ENCODE measurements around the gene RIPOR3.
A peak's percentile ranks its signal among the peaks of the same experiment; 100 is the strongest.

RIPOR3 gene

DNA sequence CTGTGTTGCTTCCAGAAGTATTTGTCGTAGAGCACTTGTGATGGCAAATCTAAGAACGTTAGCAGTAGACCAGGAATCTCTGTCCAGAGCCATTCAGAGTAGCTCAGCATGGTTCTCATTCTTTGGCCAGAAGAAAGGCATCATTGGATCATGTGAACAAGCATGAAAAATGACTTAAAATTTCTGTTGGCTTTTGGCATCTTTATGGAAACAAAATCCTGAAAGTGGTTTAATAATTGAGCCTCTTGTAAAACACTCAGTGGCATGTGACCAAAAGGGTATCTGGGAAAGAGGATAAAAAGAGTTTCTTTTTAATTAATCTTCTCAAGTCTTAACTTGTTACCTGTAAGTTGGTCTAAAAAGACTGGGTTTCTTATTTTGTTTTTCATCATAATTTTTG is 126.0 kb downstream of the RIPOR3 start:
- Histone ChIP-seq H3K36me3 (ENCODE audit: insufficient read depth, low read length) (peaks cover 56% of the 10 kb centered on the region), H3K4me3 (ENCODE audit: low read depth in 1 of 2, low read length in 2 of 2) (no peak overlapping the region), H3K4me1 (ENCODE audit: insufficient read depth, low read length) (peaks cover 28% of the 10 kb centered on the region), H3K9ac (ENCODE audit: low read length) (no peak overlapping the region), H3K27me3 (ENCODE audit: control insufficient read depth in 1 of 2, insufficient read depth in 2 of 2, low read length in 2 of 2) (no peaks in the 10 kb centered on the region), H3K27ac (ENCODE audit: low read depth, low read length) (no peak overlapping the region), H3K9me3 (ENCODE audit: low read length) (no peaks in the 10 kb centered on the region)

DNA sequence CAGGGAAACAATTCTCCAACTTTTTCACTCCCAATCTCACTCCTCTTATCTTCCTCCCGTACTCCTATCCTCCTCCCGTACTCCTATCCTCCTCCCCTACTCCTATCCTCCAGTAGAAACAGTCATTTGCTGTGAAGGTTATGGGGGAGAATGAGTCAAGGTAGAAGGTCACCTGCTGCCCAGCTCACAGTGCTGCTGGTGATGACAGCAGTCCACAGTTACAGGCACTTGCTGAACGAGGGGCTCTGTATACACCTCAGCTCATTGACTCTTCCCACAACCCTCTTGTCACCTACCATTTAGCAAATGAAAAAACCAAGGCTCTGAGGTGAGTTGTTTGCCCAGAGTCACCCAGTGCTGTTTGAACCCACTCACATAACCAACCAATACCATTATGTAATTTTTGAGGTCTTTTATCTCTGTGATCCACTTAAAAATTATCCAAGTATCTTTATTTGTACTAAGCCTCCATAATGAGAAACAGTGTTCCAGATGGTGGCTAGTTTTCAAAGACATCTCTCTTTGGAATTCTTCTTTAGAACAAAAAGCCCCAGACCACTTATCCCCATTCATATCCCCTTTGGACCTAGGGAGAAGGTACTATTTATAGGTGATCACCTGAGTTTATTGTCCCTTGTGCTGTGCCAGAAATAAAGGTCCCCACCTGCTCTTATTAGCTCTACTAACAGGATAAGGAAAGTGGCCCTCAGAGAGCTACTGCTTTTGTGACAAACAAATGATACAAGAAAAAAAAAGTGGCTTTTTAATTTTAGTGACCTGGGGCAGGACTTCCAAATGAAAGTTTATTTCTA is 128.0 kb downstream of the RIPOR3 start:
- H3K36me3 ChIP-seq (ENCODE audit: insufficient read depth, low read length) = peaks cover 40% of the 10 kb centered on the region

GRCh38 chr20:50562262-50562701 is 129.1 kb downstream of the RIPOR3 start:
- H3K27ac ChIP-seq (ENCODE audit: low read depth, low read length) = no peak overlapping the region

More for the DNA sequence above, 128.0 kb downstream of the RIPOR3 start:
- no peaks in the 10 kb centered on the region for H3K9me3 ChIP-seq (ENCODE audit: low read length)
- peaks cover 34% of the 10 kb centered on the region for H3K4me1 ChIP-seq (ENCODE audit: insufficient read depth, low read length)
- H3K4me3 ChIP-seq (ENCODE audit: low read depth in 1 of 2, low read length in 2 of 2) = no peak overlapping the region
- H3K27me3 ChIP-seq (ENCODE audit: control insufficient read depth in 1 of 2, insufficient read depth in 2 of 2, low read length in 2 of 2) = no peaks in the 10 kb centered on the region
- H3K9ac ChIP-seq (ENCODE audit: low read length) = no peak overlapping the region
- no peak overlapping the region for H3K27ac ChIP-seq (ENCODE audit: low read depth, low read length)

GRCh38 chr20:50561379-50562078 is 129.8 kb downstream of the RIPOR3 start:
- Histone ChIP-seq H3K27ac (ENCODE audit: low read depth, low read length) (peak overlapping the region; percentile 72), H3K27me3 (ENCODE audit: control insufficient read depth in 1 of 2, insufficient read depth in 2 of 2, low read length in 2 of 2) (no peaks in the 10 kb centered on the region), H3K36me3 (ENCODE audit: insufficient read depth, low read length) (peaks cover 31% of the 10 kb centered on the region), H3K9ac (ENCODE audit: low read length) (no peak overlapping the region), H3K4me1 (ENCODE audit: insufficient read depth, low read length) (peaks cover 34% of the 10 kb centered on the region), H3K9me3 (ENCODE audit: low read length) (no peaks in the 10 kb centered on the region), H3K4me3 (ENCODE audit: low read depth in 1 of 2, low read length in 2 of 2) (no peak overlapping the region)

More at GRCh38 chr20:50562262-50562701, 129.1 kb downstream of the RIPOR3 start:
- no peaks in the 10 kb centered on the region for H3K27me3 ChIP-seq (ENCODE audit: control insufficient read depth in 1 of 2, insufficient read depth in 2 of 2, low read length in 2 of 2)
- no peaks in the 10 kb centered on the region for H3K9me3 ChIP-seq (ENCODE audit: low read length)
- H3K9ac ChIP-seq (ENCODE audit: low read length) = no peak overlapping the region
- peaks cover 34% of the 10 kb centered on the region for H3K4me1 ChIP-seq (ENCODE audit: insufficient read depth, low read length)
- H3K36me3 ChIP-seq (ENCODE audit: insufficient read depth, low read length) = peaks cover 32% of the 10 kb centered on the region
- H3K4me3 ChIP-seq (ENCODE audit: low read depth in 1 of 2, low read length in 2 of 2) = no peak overlapping the region

- H3K9ac ChIP-seq (ENCODE audit: low read length) = no peak overlapping the region
- peak overlapping the region in 1 of 2 donors; percentile 8 for H3K4me3 ChIP-seq (ENCODE audit: low read depth in 1 of 2, low read length in 2 of 2)
- peaks cover 34% of the 10 kb centered on the region for H3K4me1 ChIP-seq (ENCODE audit: insufficient read depth, low read length)
- peaks cover 24% of the 10 kb centered on the region for H3K36me3 ChIP-seq (ENCODE audit: insufficient read depth, low read length)
- no peaks in the 10 kb centered on the region for H3K9me3 ChIP-seq (ENCODE audit: low read length)
- H3K27me3 ChIP-seq (ENCODE audit: control insufficient read depth in 1 of 2, insufficient read depth in 2 of 2, low read length in 2 of 2) = no peaks in the 10 kb centered on the region
- H3K27ac ChIP-seq (ENCODE audit: low read depth, low read length) = peak overlapping the region; percentile 72
Observed at GRCh38 chr20:50560867-50561266, 130.5 kb downstream of the RIPOR3 start.

DNA sequence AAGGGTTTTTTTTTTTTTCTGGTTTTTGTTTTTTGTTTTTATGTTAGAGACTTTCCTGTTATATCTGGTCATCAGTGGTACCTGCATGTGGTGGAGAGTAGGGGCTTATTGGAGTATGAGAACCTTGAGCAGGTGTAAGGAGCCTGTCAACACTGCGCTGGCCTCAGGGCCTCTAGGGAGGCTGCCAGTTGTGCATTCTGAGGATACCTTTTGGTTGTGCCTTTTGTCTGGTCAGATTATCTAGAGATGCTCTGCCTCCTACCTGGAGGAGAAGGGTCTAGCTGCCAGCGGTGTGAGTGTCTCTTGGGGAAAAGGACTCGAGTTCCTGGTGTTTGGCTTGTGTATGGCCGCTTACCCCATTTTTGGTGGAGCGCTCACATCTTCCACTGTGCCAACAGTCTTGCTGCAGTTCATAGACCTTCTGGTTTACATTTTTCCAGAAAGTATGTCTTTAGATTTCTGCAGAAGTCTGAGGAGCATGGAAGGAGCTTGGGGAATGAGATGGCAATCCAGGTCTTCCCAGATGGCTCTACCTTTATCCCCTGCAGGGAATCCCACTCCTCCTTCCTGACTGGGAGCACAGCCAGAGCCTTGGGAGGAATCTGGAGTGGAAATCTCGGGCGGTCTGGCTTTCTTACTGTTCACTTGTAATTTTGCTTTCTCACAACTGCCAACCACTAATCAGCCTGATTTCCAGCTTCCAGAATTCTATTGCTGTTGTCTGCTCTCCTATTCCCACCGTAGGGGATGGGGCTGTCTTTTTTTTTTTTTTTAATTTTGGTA is 131.3 kb downstream of the RIPOR3 start:
- peaks cover 27% of the 10 kb centered on the region for H3K4me1 ChIP-seq (ENCODE audit: insufficient read depth, low read length)
- H3K4me3 ChIP-seq (ENCODE audit: low read depth in 1 of 2, low read length in 2 of 2) = peak overlapping the region in 1 of 2 donors; percentile 8
- H3K27me3 ChIP-seq (ENCODE audit: control insufficient read depth in 1 of 2, insufficient read depth in 2 of 2, low read length in 2 of 2) = no peaks in the 10 kb centered on the region
- peaks cover 16% of the 10 kb centered on the region for H3K36me3 ChIP-seq (ENCODE audit: insufficient read depth, low read length)
- H3K9me3 ChIP-seq (ENCODE audit: low read length) = no peaks in the 10 kb centered on the region
- H3K27ac ChIP-seq (ENCODE audit: low read depth, low read length) = no peak overlapping the region
- no peak overlapping the region for H3K9ac ChIP-seq (ENCODE audit: low read length)

GRCh38 chr20:50559149-50559548 is 132.2 kb downstream of the RIPOR3 start:
- no peaks in the 10 kb centered on the region for H3K27me3 ChIP-seq (ENCODE audit: control insufficient read depth in 1 of 2, insufficient read depth in 2 of 2, low read length in 2 of 2)
- no peak overlapping the region for H3K27ac ChIP-seq (ENCODE audit: low read depth, low read length)
- peaks cover 26% of the 10 kb centered on the region for H3K4me1 ChIP-seq (ENCODE audit: insufficient read depth, low read length)
- peaks cover 12% of the 10 kb centered on the region for H3K36me3 ChIP-seq (ENCODE audit: insufficient read depth, low read length)
- no peak overlapping the region for H3K4me3 ChIP-seq (ENCODE audit: low read depth in 1 of 2, low read length in 2 of 2)
- H3K9ac ChIP-seq (ENCODE audit: low read length) = no peak overlapping the region
- no peaks in the 10 kb centered on the region for H3K9me3 ChIP-seq (ENCODE audit: low read length)

- Histone ChIP-seq H3K4me3 (ENCODE audit: low read depth in 1 of 2, low read length in 2 of 2) (no peak overlapping the region), H3K27me3 (ENCODE audit: control insufficient read depth in 1 of 2, insufficient read depth in 2 of 2, low read length in 2 of 2) (no peaks in the 10 kb centered on the region), H3K27ac (ENCODE audit: low read depth, low read length) (no peak overlapping the region), H3K36me3 (ENCODE audit: insufficient read depth, low read length) (peaks cover 12% of the 10 kb centered on the region), H3K9ac (ENCODE audit: low read length) (no peak overlapping the region), H3K4me1 (ENCODE audit: insufficient read depth, low read length) (peaks cover 26% of the 10 kb centered on the region), H3K9me3 (ENCODE audit: low read length) (no peaks in the 10 kb centered on the region)
Observed at GRCh38 chr20:50558483-50558925, 132.8 kb downstream of the RIPOR3 start.

DNA sequence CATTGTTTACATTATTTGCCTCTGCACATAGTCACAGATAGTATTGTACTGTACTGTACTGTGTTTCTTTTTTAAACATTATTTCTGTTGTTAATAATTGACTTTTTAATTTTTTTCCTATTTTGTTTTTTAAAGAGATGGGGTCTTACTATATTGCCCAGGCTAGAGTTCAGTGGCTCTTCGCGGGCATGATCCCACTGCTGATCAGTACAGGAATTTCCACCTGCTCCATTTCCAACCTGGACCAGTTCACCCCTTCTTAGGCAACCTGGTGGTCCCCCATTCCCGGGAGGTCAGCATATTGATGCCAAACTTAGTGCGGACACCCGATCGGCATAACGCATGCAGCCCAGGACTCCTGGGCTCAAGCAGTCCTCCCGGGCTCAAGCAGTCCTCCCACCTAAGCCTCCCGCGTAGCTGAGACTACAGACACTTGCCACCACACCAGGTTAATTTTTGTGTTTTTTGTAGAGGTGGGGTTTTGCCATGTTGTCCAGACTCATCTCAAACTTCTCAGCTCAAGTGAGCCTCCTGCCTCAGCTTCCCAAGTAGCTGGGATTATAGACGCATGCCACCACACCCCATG is 133.7 kb downstream of the RIPOR3 start:
- Histone ChIP-seq H3K4me3 (ENCODE audit: low read depth in 1 of 2, low read length in 2 of 2) (no peak overlapping the region), H3K9me3 (ENCODE audit: low read length) (no peaks in the 10 kb centered on the region), H3K36me3 (ENCODE audit: insufficient read depth, low read length) (peaks cover 6% of the 10 kb centered on the region), H3K27ac (ENCODE audit: low read depth, low read length) (no peak overlapping the region), H3K27me3 (ENCODE audit: control insufficient read depth in 1 of 2, insufficient read depth in 2 of 2, low read length in 2 of 2) (no peaks in the 10 kb centered on the region), H3K4me1 (ENCODE audit: insufficient read depth, low read length) (peaks cover 26% of the 10 kb centered on the region), H3K9ac (ENCODE audit: low read length) (no peak overlapping the region)

- Histone ChIP-seq H3K9ac (ENCODE audit: low read length) (no peak overlapping the region), H3K36me3 (ENCODE audit: insufficient read depth, low read length) (no peaks in the 10 kb centered on the region), H3K27me3 (ENCODE audit: control insufficient read depth in 1 of 2, insufficient read depth in 2 of 2, low read length in 2 of 2) (no peaks in the 10 kb centered on the region), H3K4me1 (ENCODE audit: insufficient read depth, low read length) (peaks cover 20% of the 10 kb centered on the region), H3K4me3 (ENCODE audit: low read depth in 1 of 2, low read length in 2 of 2) (no peak overlapping the region), H3K27ac (ENCODE audit: low read depth, low read length) (no peak overlapping the region), H3K9me3 (ENCODE audit: low read length) (no peaks in the 10 kb centered on the region)
Observed at GRCh38 chr20:50555662-50556061, 135.7 kb downstream of the RIPOR3 start.
